GM12874 (cell line): ENCODE results near the gene HLA-DQA1.

Source experiments
- TF ChIP-seq, protein P1 (sequence below): IDR thresholded peaks from 2 replicates; pipeline ENCODE4 v1.5.1; 2011; ENCODE audit warnings: low read depth, mild to moderate bottlenecking, control low read depth, low read length, moderate library complexity; ENCODE audit not compliant: insufficient read depth

The HLA-DQA1 gene

DNA sequence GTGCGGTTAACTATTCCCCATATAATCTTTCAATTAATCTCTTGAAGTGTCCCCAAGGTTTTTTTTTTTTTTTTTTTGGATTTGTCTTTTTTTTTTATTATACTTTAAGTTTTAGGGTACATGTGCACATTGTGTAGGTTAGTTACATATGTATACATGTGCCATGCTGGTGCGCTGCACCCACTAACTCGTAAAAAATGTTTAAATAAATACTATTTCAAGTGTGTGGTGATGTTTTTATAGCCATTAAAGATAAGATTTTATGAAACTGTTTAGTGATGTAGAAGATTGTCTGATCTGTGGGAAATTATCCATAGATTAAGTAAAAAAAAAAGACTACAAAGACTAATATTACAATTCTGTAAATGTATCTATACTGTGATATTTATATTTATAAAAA lies 12.6 kb upstream of the HLA-DQA1 start:
- TF ChIP-seq, protein P1, sequence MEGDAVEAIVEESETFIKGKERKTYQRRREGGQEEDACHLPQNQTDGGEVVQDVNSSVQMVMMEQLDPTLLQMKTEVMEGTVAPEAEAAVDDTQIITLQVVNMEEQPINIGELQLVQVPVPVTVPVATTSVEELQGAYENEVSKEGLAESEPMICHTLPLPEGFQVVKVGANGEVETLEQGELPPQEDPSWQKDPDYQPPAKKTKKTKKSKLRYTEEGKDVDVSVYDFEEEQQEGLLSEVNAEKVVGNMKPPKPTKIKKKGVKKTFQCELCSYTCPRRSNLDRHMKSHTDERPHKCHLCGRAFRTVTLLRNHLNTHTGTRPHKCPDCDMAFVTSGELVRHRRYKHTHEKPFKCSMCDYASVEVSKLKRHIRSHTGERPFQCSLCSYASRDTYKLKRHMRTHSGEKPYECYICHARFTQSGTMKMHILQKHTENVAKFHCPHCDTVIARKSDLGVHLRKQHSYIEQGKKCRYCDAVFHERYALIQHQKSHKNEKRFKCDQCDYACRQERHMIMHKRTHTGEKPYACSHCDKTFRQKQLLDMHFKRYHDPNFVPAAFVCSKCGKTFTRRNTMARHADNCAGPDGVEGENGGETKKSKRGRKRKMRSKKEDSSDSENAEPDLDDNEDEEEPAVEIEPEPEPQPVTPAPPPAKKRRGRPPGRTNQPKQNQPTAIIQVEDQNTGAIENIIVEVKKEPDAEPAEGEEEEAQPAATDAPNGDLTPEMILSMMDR: no peak

DNA sequence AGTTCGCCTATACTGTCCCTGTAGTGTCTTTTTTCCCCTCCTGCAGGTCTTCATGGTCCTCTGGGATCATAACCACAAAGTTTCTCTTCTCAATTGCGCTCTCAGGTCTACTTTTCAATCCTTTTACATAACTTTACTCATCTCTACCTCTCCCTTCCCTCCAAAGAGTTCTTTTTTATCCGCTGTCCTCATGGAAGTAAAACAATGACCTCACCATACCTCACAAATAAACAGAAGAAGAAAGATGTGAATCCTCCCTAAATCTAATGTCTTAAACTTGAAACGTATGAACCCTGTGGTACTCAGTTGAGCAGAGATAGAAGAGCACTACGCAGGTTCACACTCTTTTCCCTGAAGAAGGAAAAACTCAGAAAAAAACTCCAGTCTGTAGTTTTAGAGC lies 12.1 kb upstream of the HLA-DQA1 start:
- TF ChIP-seq, protein P1: no peak

DNA sequence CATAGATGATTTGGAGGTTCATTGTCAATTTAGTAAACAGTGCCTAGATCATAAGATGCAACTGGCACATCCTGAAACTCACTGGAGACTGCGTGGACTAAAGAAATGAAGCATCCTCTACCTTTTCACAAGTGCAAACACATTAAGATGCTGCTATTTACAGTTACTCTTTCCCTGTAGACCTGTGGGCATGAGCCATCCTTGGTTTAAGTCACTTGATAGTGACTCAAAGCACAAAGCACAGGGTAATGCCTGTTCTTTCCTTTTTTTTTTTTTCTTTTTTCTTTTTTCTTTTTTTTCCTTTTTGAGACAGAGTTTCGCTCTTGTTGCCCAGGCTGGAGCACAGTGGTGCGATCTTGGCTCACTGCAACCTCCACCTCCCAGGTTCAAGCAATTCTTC lies 10.0 kb upstream of the HLA-DQA1 start:
- TF ChIP-seq, protein P1: no peak

DNA sequence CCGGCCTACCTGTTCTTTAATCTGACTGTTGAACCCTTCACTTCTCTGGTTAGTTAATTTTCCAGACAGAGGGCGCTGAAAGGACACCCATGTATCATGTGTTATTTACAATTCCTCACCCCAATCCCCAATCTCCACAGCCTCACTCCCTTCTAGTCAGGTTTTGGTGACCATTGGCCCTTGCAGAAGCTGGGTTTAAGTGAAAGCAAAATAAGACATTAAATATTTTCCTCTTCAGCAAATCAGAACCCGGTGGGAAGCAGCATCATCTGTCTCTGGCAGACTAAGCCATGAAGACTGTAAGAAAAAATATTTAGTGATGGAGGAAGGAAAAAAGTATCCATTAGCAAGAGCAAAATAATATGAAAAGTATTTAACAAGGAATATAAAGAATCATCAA lies 9.4 kb upstream of the HLA-DQA1 start:
- TF ChIP-seq, protein P1: no peak

DNA sequence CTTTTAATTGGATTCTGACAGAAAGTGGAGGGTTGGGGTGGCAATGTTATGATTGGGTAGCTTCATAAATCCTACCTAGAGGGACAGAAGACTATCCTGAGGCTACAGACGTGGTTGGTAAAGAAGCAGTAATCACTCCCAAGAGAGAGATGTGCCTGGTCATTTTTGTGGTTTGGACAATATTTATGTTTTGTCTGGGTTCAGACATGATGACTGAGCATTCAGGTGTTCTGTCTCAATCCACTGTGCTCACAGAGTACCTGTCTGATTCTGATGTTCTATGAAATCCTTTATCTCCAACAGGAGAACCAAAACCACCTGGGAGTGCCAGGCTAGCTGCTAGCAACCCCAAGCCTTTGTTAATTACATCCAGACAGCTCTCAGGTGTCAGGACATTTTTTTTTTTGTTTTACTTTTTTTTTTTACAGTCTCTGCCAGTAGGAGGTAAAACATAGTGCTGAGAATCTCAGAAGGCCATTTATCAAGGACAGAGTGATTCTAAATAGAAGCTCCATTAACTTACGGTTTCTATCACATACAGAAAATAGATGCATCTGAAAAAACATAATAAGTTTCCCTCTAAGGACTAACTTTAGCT lies 1.6 kb upstream of the HLA-DQA1 start:
- TF ChIP-seq, protein P1: no peak

DNA sequence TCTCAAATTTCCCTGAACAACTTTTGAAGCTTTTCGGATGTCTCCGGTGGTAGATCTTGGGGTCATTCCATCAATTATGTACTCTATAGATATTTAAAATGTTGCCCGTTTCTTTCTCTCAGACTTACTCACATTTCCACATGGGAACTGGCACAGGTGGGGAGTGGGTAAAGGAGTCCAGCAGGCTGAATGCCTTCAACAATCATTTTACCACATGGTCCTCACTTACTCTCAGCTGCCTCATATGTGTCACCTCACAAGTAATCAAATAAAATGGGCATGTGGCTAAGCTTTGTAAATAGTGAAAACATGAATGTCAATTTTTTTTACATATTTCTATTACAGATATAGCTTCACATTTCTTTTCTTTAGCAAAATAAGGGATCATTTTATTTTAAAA lies 677 bp downstream of the HLA-DQA1 start:
- TF ChIP-seq, protein P1: no peak

DNA sequence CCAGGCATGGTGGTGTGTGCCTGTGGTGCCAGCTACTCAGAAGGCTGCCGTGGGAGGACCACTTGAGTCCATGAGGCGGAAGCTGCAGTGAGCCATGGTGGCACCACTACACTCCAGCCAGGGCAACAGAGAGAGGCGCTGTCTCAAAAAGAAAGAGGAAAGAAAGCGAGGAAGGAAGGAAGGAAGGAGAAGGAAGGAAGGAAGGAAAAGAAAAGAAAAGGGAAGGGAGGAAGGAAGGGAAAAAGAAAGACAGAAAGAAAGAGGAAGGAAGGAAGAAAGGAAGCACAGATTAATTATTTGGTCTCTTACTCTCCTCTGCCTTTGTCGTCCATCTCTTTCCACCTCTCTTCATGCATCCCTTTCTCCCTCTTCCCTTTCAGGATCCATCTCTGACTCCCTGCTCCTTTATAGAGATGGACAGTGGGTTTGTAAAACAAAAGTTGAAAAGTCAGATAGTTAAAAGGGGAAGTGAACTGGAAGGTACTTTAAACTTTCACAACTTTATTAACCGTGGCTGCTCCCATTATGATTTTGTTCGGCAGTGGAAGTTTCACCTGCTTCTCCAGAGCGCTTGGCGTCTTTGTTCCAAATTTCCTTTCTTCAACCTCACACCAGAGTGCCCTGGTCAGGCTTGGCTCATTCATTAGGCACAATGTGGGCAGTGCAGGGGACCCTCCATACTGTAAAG lies 1.5 kb downstream of the HLA-DQA1 start:
- TF ChIP-seq, protein P1: no peak
